Lower leg skin (tissue), 3 donors: Measurements from ENCODE around the gene GRAP2.

Experiments used
- POLR2A ChIP-seq, 2 donors: fragments of 450-650 bp; IDR thresholded peaks; one replicate each; pipeline ENCODE4 v1.6.1; 2016 to 2017; ENCODE audit warnings: antibody characterized with exemption in 2 of 2, mild to moderate bottlenecking in 1 of 2, moderate library complexity in 1 of 2
- TF ChIP-seq, protein P1 (sequence below), 3 donors: fragments of 450-650 bp; IDR thresholded peaks; one replicate each; pipeline ENCODE4 v1.5.1; 2016; ENCODE audit warnings: antibody characterized with exemption in 3 of 3, mild to moderate bottlenecking in 3 of 3, moderate library complexity in 2 of 3

DNA sequence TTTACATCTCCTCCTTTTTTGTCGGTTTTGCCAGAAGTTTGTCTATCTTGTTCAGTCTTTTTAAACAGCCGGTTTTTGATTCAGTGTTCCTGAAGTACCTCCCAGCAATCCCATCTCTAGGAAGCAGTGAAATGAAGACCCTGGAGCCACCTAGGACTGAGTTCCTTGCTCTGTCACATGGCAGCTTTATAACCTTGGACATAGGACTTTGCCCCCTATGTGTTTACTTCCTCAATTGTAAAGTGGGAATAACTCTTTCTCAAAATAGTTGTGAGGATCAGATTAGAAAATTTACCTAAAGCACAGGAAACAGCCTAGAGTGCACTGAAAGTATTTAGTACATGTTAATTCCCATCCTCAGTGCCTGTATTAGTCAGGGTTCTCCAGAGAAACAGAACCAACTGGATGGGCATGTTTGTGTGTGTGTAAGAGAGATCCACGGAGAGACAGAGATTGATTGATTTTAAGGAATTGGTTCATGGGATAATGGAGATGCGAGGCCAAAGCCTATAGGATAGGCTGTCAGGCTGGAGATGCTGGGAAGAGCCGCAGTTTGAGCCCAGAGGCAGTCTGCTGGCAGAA, 113.9 kb downstream of the GRAP2 start:
- TF ChIP-seq, protein P1, sequence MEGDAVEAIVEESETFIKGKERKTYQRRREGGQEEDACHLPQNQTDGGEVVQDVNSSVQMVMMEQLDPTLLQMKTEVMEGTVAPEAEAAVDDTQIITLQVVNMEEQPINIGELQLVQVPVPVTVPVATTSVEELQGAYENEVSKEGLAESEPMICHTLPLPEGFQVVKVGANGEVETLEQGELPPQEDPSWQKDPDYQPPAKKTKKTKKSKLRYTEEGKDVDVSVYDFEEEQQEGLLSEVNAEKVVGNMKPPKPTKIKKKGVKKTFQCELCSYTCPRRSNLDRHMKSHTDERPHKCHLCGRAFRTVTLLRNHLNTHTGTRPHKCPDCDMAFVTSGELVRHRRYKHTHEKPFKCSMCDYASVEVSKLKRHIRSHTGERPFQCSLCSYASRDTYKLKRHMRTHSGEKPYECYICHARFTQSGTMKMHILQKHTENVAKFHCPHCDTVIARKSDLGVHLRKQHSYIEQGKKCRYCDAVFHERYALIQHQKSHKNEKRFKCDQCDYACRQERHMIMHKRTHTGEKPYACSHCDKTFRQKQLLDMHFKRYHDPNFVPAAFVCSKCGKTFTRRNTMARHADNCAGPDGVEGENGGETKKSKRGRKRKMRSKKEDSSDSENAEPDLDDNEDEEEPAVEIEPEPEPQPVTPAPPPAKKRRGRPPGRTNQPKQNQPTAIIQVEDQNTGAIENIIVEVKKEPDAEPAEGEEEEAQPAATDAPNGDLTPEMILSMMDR (IDR thresholded peaks at IDR 0.05), result no peak
- TF ChIP-seq POLR2A (IDR thresholded peaks at IDR 0.05), result no peak
